GM19238 (cell line): Measurements from ENCODE around the gene PANX3.

Source experiments
- DNase-seq: peaks from one replicate; pipeline ENCODE4 v3.0.0; 2011; ENCODE audit warnings: low spot score; ENCODE audit not compliant: insufficient read length

PANX3 gene

GRCh38 chr11:124657904-124658303 is 46.7 kb downstream of the PANX3 start:
- no peak for DNase-seq

DNA sequence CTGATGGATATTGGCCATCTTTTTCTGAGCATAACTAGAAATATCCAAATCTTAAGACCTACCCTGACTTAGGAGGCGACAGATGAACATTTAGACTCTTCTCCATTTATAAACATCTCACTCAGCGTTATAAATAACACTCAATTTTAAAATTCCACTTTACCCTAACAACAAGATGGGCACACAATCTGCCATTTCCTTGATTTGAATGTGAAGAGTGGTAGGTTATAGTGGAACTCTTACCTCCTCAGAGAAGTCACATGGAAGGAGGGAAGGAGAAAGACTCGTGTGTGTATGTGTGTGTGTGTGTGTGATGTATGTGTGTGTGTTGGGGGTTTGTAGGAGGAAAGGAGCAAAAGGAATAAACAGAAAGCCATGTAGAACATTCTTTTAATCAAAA is 47.3 kb downstream of the PANX3 start:
- DNase-seq, result no peak

DNA sequence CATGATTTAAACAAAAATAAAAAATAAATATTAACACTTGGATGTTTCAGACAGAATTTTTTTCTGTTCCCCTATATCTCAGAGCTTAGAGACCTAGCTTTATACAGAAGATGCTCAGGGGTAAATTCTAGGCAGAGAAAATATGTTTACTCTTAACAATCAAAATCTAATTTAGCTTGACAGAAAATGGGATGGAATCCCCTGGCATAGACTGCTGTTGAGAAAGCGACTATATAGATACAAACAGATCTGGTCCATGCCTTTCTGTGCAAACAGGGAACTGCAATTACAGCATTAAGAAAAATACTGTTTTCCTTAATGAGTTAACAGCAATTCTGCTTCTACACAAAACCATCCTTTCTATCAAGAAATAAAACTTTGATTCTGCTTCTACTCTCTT is 47.8 kb downstream of the PANX3 start:
- DNase-seq, result no peak

DNA sequence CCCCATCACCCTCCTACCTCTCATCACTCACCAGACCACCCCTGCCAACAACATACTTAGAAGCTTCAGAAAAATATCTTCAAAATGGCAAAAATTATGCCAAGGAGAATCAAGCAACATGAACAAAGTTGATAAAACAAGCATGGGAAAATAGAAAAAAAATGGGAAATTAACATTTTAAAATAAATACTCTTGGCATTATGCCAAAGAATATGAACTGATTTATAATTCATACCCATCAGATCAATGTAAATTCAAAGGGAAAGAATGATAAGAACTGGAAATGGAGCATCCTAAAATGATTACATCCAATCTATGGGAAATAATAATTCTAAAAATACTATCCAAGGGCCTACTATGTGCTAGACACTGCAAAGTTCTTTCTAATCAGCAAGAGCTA is 50.3 kb downstream of the PANX3 start:
- no peak for DNase-seq

GRCh38 chr11:124662106-124662505 is 50.9 kb downstream of the PANX3 start:
- DNase-seq, result no peak

GRCh38 chr11:124663861-124664260 is 52.6 kb downstream of the PANX3 start:
- DNase-seq, result no peak

DNA sequence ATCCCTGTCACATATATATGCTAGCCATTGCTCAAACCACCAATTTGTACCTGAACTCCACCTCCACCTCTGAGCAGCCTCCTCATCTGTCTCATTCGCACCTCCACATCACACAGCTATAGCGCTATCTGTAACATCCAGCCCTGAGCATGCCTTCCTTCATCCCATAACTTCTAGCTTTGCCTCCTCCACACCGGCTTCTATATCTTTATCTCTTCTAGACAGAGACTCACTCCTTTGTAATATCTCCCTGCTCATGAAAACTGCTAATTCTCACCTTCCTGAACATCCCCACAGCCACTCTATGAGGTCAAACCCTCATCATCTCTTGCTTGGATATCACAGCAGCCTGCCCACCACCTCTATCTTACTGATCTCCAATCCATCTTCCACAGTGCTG is 56.4 kb downstream of the PANX3 start:
- DNase-seq, result no peak

DNA sequence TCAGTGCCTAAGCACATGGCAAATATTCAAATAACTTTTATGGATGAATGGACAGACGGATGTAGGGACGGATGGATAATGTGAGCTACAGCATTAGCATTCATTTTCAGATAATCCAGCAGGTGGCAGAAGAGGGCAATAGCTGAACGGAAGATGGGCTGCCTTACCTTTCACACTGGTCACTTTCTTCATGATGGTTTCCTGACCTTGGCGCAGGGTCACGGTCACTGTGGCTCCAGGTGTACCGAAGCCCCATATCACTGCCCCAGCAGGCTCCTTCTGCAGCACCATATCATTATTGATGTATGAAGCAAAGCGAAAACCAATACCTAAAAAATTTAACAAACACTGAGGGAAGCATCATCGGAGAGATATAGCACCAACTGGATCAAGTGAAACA is 58.0 kb downstream of the PANX3 start:
- peak; percentile 34 for DNase-seq
